ENCODE data around the gene NR1H3. TPM values are rescaled to one million over a fixed set of nuclear protein-coding genes. Genes with fewer than 3 reads are reported as not detected.

NR1H3 gene
- total RNA-seq, 1 experiment from 2014 or later: 31.6 TPM

- CTCF ChIA-PET: interaction anchor here (1.3 kb wide), 1 partner anchor 12 kb away, joined by 3 read pairs; no protein-coding TSS in a partner anchor
- intact Hi-C loops (cut with micrococcal nuclease): loop anchor here (2.0 kb wide), 1 partner anchor 83 kb away; no protein-coding TSS in a partner anchor
Measured at GRCh38 chr11:47271961-47272661, 14.3 kb downstream of the NR1H3 start.

GRCh38 chr11:47272706-47273105 lies 14.9 kb downstream of the NR1H3 start:
- Histone ChIP-seq H4K20me1 (ENCODE audit: low read length) (peaks cover 14% of the 10 kb centered on the region; the same call in 1 of the 2 replicates), H3K79me2 (ENCODE audit: low read length) (peaks cover 41% of the 10 kb centered on the region), H3K27me3 (ENCODE audit: low read length) (no peaks in the 10 kb centered on the region), H2AFZ (ENCODE audit: low read length) (no peak overlapping the region), H3K36me3 (ENCODE audit: low read depth, low read length) (peaks cover 23% of the 10 kb centered on the region), H3K9ac (ENCODE audit: low read length) (no peak overlapping the region), H3K9me3 (ENCODE audit: low read length) (no peaks in the 10 kb centered on the region), H3K27ac (ENCODE audit: low read length) (no peak overlapping the region), H3K4me1 (ENCODE audit: insufficient read depth, low read length) (peaks cover 19% of the 10 kb centered on the region), H3K4me2 (ENCODE audit: low read length) (no peak overlapping the region), H3F3A (ENCODE audit: low read length, unreplicated experiment) (no peaks in the 10 kb centered on the region), H3K9me2 (replicated peaks; ENCODE audit: low read length) (no peaks in the 10 kb centered on the region), H3K4me3 (ENCODE audit: low read length) (no peak overlapping the region)
- POLR2A ChIA-PET (ENCODE audit: unreplicated experiment): no interaction called here
- intact Hi-C loops (cut with micrococcal nuclease): no loop called here
- BruUV-seq (replicated peaks): no TSS peak
- no peak for TF ChIP-seq CTCF (conservative IDR thresholded peaks at IDR 0.05; ENCODE audit: low read depth, low read length)
- no peak for TF ChIP-seq EZH2phosphoT487 (IDR thresholded peaks at IDR 0.05; ENCODE audit: borderline replicate concordance, low read length)
- no peak for TF ChIP-seq EZH2 (IDR thresholded peaks at IDR 0.05; ENCODE audit: low read length, unreplicated experiment)
- DNase-seq (no peak), ATAC-seq (no peak)
- CTCF ChIA-PET: interaction anchor here (1.3 kb wide), 1 partner anchor 13 kb away, joined by 3 read pairs; no protein-coding TSS in a partner anchor

More at GRCh38 chr11:47271961-47272661, 14.3 kb downstream of the NR1H3 start:
- Histone ChIP-seq H3K36me3 (ENCODE audit: low read depth, low read length) (peaks cover 21% of the 10 kb centered on the region), H3K9me3 (ENCODE audit: low read length) (no peaks in the 10 kb centered on the region), H3K4me3 (ENCODE audit: low read length) (no peak overlapping the region), H3K4me1 (ENCODE audit: insufficient read depth, low read length) (peaks cover 19% of the 10 kb centered on the region), H3F3A (ENCODE audit: low read length, unreplicated experiment) (no peaks in the 10 kb centered on the region), H3K27ac (ENCODE audit: low read length) (no peak overlapping the region), H4K20me1 (ENCODE audit: low read length) (peaks cover 14% of the 10 kb centered on the region; the same call in 1 of the 2 replicates), H3K4me2 (ENCODE audit: low read length) (no peak overlapping the region), H3K27me3 (ENCODE audit: low read length) (no peaks in the 10 kb centered on the region), H3K9ac (ENCODE audit: low read length) (no peak overlapping the region), H3K9me2 (replicated peaks; ENCODE audit: low read length) (no peaks in the 10 kb centered on the region), H2AFZ (ENCODE audit: low read length) (no peak overlapping the region), H3K79me2 (ENCODE audit: low read length) (peaks cover 41% of the 10 kb centered on the region)
- DNase-seq: no peak
- BruUV-seq (replicated peaks): no TSS peak
- no peak for ATAC-seq
- TF ChIP-seq EZH2 (IDR thresholded peaks at IDR 0.05; ENCODE audit: low read length, unreplicated experiment): no peak
- POLR2A ChIA-PET (ENCODE audit: unreplicated experiment): no interaction called here

DNA sequence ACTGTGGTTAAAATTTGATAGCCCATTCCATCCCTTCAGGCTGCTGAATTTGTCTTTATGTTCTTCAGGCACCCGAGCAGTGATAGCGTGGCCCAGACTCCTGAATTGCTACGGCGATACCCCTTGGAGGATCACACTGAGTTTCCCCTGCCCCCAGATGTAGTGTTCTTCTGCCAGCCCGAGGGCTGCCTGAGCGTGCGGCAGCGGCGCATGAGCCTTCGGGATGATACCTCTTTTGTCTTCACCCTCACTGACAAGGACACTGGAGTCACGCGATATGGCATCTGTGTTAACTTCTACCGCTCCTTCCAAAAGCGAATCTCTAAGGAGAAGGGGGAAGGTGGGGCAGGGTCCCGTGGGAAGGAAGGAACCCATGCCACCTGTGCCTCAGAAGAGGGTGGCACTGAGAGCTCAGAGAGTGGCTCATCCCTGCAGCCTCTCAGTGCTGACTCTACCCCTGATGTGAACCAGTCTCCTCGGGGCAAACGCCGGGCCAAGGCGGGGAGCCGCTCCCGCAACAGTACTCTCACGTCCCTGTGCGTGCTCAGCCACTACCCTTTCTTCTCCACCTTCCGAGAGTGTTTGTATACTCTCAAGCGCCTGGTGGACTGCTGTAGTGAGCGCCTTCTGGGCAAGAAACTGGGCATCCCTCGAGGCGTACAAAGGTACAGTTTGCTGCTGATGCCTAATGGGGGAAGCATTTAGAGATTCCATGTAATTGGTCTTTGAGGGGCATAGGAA lies 16.9 kb downstream of the NR1H3 start:
- DNase-seq (no peak), ATAC-seq (no peak)
- Histone ChIP-seq H3K9me2 (replicated peaks; ENCODE audit: low read length) (no peaks in the 10 kb centered on the region), H2AFZ (ENCODE audit: low read length) (no peak overlapping the region), H3K4me2 (ENCODE audit: low read length) (no peak overlapping the region), H3K27me3 (ENCODE audit: low read length) (no peaks in the 10 kb centered on the region), H3K79me2 (ENCODE audit: low read length) (peaks cover 41% of the 10 kb centered on the region), H3K36me3 (ENCODE audit: low read depth, low read length) (peaks cover 30% of the 10 kb centered on the region), H3K27ac (ENCODE audit: low read length) (no peak overlapping the region), H3F3A (ENCODE audit: low read length, unreplicated experiment) (no peaks in the 10 kb centered on the region), H3K4me3 (ENCODE audit: low read length) (no peak overlapping the region), H4K20me1 (ENCODE audit: low read length) (peaks cover 14% of the 10 kb centered on the region; the same call in 1 of the 2 replicates), H3K9me3 (ENCODE audit: low read length) (no peaks in the 10 kb centered on the region), H3K4me1 (ENCODE audit: insufficient read depth, low read length) (peaks cover 8% of the 10 kb centered on the region), H3K9ac (ENCODE audit: low read length) (no peak overlapping the region)
- BruUV-seq (replicated peaks): no TSS peak
- ChIA-PET CTCF (no interaction called here), POLR2A (ENCODE audit: unreplicated experiment) (no interaction called here)
- intact Hi-C loops (cut with micrococcal nuclease): no loop called here
- TF ChIP-seq EZH2phosphoT487 (IDR thresholded peaks at IDR 0.05; ENCODE audit: borderline replicate concordance, low read length) (no peak), CTCF (conservative IDR thresholded peaks at IDR 0.05; ENCODE audit: low read depth, low read length) (no peak), EZH2 (IDR thresholded peaks at IDR 0.05; ENCODE audit: low read length, unreplicated experiment) (no peak)
